ENCODE data around the gene ZDHHC17. TPM values are rescaled to one million over a fixed set of nuclear protein-coding genes. Genes with fewer than 3 reads are reported as not detected.

The ZDHHC17 gene
- total RNA-seq = 10.2 and 13.1 TPM in 2 replicates

GRCh38 chr12:76763746-76764675 lies at the start of gene ZDHHC17:
ZDHHC17 (plus strand) TSS chr12:76764115; CDS start chr12:76764237, 122 bp downstream.

GRCh38 chr12:76878899-76879709 lies 115.2 kb downstream of the ZDHHC17 start, which contains the start of gene CSRP2:
CSRP2 (minus strand) TSS chr12:76879019; CDS start chr12:76866260, 12,759 bp downstream.

Other genes with a start within 250 kb of the ZDHHC17 start
- gene OSBPL8, start 204.3 kb upstream of the ZDHHC17 start, total RNA-seq = 53.8 and 67.8 TPM in 2 replicates
- gene CSRP2, start 114.9 kb downstream of the ZDHHC17 start, total RNA-seq = 9.2 and 12.5 TPM in 2 replicates